ENCODE data around the gene F2.
"Not testable (repeated sequence)": the region's sequence is repeated elsewhere in the genome, so short reads cannot be mapped to it uniquely, and the experiment has no call there.

The F2 gene

DNA sequence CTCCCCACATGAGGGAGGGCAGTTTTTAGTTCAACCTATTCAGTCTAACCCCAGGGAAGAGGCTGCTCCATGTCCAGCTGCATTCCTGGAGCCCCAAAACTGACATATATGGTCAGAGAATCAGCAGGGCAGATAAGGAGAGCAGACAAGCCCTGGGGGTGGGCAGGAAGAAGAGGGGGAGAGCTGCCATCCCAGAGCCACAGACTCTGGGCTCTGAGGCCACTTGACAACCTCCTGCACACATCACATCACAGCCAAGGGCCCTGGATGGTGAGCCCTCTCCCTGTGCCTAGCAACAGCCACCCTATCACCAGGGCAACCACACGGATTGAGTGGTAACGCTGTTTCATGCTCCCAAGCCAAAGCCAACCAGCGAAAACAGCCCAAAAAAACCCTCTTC is 21.7 kb upstream of the F2 start:
- ATAC-seq: no peak
- Mint-ChIP-seq H3K9me3 (no peaks in the 10 kb centered on the region), H3K36me3 (peaks cover 31% of the 10 kb centered on the region), H3K27me3 (no peaks in the 10 kb centered on the region), H3K4me1 (peaks cover 37% of the 10 kb centered on the region), H3K4me3 (no peak overlapping the region), H3K27ac (peak overlapping the region; percentile 12)

DNA sequence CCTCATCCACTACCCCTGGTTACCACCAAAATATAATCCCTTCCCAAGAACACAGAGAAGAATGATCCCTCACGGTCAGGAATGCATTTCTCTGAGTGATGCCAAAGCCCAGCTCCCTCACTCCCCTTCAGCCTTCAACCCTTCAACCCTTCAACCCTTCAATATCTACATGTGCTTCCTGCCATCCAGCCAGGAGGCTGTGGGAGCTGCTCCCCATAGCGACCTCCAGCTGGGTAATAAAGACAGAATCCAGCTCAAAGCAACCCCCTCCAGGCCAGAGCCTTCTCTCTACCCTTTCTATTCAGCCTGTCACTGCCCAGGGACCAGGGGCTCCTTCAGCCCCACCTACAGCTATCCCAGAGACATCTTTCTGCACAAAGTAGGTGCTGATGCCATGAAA is 21.3 kb upstream of the F2 start:
- peaks cover 35% of the 10 kb centered on the region for H3K36me3 Mint-ChIP-seq
- H3K27ac Mint-ChIP-seq: peak overlapping the region; percentile 12
- H3K9me3 Mint-ChIP-seq: no peaks in the 10 kb centered on the region
- peaks cover 42% of the 10 kb centered on the region for H3K4me1 Mint-ChIP-seq
- H3K27me3 Mint-ChIP-seq: no peaks in the 10 kb centered on the region
- H3K4me3 Mint-ChIP-seq: no peak overlapping the region
- ATAC-seq: no peak

DNA sequence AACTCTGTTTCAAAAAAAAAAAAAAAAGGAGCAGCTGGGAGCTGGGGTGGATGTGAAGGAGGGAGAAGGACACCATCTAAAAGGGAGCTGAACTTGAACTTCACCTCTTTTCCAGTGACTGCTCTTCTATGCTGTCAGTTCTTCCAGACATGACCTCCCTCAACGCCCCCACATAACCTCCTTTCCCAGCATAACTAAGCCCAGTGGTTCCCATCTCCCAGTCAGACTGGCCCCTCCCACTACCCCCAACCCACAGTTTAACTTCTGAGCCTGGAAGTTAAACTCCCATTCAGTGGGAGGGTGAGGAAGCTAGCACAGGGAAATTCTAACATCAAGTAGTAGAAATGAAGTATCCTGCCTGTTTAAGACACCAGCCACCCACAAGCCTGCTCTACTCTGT is 20.4 kb upstream of the F2 start:
- Mint-ChIP-seq H3K4me1 (peaks cover 45% of the 10 kb centered on the region), H3K27ac (peak overlapping the region; percentile 83), H3K36me3 (peaks cover 43% of the 10 kb centered on the region), H3K27me3 (no peaks in the 10 kb centered on the region), H3K4me3 (no peak overlapping the region), H3K9me3 (no peaks in the 10 kb centered on the region)
- no peak for ATAC-seq

DNA sequence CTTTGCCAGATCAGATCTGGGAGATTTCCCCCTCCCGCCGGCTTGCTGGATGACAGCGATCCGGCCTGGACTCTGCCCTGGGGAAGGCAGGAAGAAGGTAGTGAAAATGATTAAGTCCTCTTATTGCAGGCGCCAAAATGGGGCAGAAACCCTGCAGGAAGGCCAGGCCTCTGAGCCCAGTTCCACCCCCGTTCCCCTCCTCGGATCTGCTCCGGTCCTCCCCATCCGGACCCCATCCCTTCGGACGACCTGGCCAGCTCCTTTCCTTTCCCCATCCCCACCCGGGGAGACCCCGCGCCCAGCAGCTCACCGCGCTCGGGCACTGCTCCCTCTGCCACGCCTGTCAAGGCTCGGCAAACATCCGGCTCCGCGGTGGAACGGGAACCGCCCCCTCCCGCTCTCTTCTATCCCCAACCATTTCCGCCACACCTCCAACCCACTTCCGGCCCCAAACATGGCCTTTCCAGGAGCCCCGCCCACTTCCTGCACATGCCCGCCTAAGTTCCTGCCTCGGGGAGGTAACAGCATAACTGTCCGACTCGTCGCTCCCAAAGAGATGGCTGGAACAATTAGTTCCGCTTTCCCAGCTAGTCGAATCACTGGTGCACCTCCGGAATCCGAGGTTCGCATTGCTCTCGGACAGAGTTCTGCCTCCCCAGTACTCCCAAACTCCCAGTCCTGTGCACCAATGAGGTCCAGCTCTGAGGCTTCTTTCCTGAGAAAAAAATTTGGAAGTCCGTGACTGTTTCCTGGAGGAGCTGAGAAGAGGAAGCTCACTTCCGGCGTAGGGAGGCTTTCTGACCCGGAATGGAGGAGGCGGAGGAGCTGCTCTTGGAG is 18.6 kb upstream of the F2 start, which contains the start of the genes ARHGAP1 and ZNF408:
Gene ARHGAP1 (minus strand): TSS at position 379 of the 837 bp plus-strand sequence. CDS start 4,512 bp downstream, outside the sequence.
Gene ZNF408 (plus strand): TSS at position 791 of the 837 bp plus-strand sequence. CDS start 17 bp downstream, at position 808.
- Mint-ChIP-seq H3K4me3 (peak within 1 kb of the TSS; percentile 96), H3K27ac (peak within 1 kb of the TSS; percentile 83), H3K9me3 (no peaks in the 10 kb centered on the region), H3K36me3 (peaks cover 41% of the 10 kb centered on the region), H3K4me1 (peaks cover 45% of the 10 kb centered on the region), H3K27me3 (no peaks in the 10 kb centered on the region)
- peak; percentile 96 for ATAC-seq

DNA sequence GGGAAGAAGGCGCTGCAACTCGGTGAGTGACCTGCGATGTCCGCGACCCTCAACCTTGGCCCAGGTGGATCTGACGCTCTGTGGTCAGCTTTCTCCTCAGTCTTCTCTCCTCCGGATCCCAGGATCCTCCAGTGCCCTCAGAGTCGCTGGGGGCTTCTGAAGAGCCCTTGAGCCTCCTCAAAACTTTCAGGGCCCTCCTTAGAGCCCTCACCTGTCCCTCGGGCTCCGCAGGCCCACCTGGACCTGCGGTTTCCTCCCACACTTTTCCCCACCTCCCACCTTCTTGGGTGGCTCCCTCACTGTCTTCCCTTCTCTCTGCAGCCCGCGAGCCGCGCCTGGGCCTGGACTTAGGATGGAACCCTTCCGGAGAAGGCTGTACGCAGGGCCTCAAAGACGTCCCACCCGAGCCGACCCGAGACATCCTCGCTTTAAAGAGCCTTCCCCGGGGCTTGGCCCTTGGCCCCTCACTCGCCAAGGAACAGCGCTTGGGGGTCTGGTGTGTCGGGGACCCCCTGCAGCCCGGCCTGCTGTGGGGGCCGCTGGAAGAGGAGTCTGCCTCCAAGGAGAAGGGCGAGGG is 17.8 kb upstream of the F2 start:
- Mint-ChIP-seq H3K4me3 (peak overlapping the region; percentile 96), H3K4me1 (peaks cover 42% of the 10 kb centered on the region), H3K36me3 (peaks cover 39% of the 10 kb centered on the region), H3K27ac (peak overlapping the region; percentile 83), H3K9me3 (no peaks in the 10 kb centered on the region), H3K27me3 (no peaks in the 10 kb centered on the region)
- ATAC-seq: no peak

DNA sequence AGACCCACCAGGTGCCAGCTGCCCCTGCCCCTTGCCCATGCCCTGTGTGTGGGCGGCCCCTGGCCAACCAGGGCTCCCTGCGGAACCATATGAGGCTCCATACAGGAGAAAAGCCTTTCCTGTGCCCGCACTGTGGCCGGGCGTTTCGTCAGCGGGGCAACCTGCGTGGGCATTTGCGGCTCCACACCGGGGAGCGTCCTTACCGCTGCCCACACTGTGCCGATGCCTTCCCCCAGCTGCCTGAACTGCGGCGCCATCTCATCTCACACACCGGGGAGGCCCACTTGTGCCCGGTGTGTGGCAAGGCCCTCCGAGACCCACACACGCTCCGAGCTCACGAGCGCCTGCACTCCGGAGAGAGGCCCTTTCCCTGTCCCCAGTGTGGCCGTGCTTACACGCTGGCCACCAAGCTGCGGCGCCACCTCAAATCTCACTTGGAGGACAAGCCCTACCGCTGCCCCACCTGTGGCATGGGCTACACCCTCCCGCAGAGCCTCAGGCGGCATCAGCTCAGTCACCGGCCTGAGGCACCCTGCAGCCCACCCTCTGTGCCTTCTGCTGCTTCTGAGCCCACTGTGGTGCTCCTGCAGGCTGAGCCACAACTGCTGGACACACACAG is 13.8 kb upstream of the F2 start:
- H3K4me3 Mint-ChIP-seq: no peak overlapping the region

DNA sequence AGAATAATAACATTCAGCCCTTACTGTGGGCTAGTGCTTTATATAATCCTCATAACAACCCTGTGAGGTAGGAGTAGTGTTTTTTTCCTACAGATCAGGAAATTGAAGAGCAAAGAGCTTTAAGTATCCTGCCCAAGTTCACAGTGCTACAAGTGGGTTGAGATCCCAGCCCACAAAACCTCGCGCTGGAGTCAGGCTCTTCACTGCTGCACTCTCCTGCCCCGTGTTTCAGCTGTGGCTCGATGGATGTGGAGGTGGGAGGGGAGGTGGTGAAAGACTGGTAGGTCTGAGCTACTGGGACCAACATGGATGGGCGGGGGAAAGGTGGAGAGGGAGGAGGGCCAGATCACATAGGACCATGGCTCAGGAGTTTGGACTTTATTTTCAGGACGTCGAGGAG is 12.1 kb upstream of the F2 start:
- Mint-ChIP-seq H3K4me1 (peaks cover 11% of the 10 kb centered on the region), H3K36me3 (peaks cover 48% of the 10 kb centered on the region), H3K27me3 (no peaks in the 10 kb centered on the region), H3K4me3 (no peak overlapping the region), H3K9me3 (no peaks in the 10 kb centered on the region), H3K27ac (no peak overlapping the region)
- ATAC-seq: no peak

More for the DNA sequence above, 13.8 kb upstream of the F2 start:
- peaks cover 18% of the 10 kb centered on the region for H3K4me1 Mint-ChIP-seq
- no peaks in the 10 kb centered on the region for H3K27me3 Mint-ChIP-seq
- no peak overlapping the region for H3K27ac Mint-ChIP-seq
- H3K9me3 Mint-ChIP-seq: no peaks in the 10 kb centered on the region
- ATAC-seq: no peak
- H3K36me3 Mint-ChIP-seq: peaks cover 55% of the 10 kb centered on the region

DNA sequence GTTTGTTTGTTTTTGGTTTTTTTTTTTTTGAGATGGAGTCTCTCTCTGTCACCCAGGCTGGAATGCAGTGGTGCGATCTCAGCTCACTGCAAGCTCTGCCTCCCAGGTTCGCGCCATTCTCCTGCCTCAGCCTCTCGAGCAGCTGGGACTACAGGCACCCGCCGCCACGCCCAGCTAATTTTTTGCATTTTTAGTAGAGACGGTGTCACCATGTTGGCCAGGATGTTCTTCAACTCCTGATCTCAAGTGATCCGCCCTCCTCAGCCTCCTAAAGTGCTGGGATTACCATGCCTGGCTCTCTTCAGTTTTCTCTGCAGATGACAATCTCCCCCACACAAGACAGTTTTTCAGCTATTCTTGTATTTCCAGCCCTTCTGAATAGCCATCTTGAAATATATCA is 9.7 kb upstream of the F2 start:
- H3K9me3 Mint-ChIP-seq, ATAC-seq, H3K4me1 Mint-ChIP-seq, H3K4me3 Mint-ChIP-seq, H3K27ac Mint-ChIP-seq, H3K27me3 Mint-ChIP-seq: not testable (repeated sequence)
- peaks cover 28% of the 10 kb centered on the region for H3K36me3 Mint-ChIP-seq

DNA sequence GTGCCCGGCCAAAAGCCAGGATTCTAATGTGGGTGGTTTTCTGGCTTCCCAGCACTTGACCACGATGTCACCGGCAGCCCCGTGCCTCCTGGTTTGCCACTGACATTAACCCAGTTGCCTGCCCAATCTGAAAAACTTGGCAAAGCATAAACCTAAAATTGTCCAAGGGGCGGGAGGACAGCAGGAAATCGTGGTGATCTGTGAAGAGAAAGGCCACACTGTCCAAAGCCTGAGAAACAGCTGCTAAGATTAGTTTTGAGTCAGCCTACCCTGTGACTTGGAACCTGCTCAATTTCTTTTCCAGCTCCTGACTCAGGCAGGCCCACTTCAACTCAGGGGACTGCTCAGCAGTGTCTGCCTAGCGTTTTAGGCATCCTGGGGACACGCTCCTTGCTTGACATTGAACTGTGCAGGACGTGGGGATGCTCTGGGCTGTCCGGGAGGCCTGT is 8.2 kb upstream of the F2 start:
- no peak overlapping the region for H3K27ac Mint-ChIP-seq
- H3K36me3 Mint-ChIP-seq: peaks cover 18% of the 10 kb centered on the region
- H3K27me3 Mint-ChIP-seq: no peaks in the 10 kb centered on the region
- no peaks in the 10 kb centered on the region for H3K4me1 Mint-ChIP-seq
- ATAC-seq: no peak
- H3K9me3 Mint-ChIP-seq: no peaks in the 10 kb centered on the region
- no peak overlapping the region for H3K4me3 Mint-ChIP-seq

DNA sequence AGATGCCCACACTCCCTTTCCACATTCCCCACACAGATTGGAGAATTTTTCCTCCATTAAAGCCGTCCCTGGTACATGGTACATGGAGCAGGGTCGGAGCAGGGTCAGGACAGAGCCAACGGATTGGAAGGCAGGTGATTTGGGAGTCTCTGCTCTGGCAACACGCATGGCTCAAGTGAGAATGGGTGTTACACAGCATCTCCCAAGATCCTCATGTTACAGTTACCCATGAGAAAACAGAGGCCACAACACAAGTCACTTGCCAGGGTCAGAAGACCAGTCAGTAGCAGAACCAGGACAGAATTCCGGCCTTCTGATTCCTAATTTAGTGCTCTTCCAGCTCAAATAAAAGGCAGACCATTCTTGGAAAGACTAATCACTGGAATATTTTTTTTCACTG is 7.7 kb upstream of the F2 start:
- no peak overlapping the region for H3K27ac Mint-ChIP-seq
- no peak for ATAC-seq
- no peaks in the 10 kb centered on the region for H3K4me1 Mint-ChIP-seq

DNA sequence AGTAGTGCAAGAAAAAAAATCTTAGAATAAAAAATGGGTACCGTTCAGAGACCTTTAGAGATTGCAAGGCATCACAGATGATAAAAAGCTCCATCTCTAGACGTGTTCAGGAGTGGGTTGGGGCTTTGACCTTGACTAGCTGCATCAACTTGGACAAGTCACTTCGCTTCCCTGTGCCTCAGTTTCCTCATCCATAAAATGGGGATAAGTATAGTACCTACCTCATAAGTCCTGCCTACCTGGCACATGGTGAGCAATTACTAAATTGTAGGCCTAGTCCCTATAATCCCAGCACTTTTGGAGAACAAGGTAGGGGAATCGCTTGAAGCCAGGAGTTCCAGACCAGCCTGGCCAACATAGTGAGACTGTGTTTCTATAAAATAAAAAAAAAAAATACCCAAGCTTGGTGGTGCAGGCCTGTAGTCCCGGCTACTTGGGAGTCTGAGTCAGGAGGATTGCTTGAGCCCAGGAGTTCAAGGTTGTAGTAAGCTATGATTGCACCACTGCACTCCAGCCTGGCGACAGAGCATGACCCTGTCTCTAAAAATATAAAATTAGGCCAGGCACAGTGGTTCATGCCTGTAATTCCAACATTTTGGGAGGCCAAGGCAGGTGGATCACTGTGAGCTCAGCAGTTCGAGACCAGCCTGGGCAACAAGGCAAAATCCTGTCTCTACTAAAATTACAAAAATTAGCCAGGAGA is 6.0 kb upstream of the F2 start:
- H3K27me3 Mint-ChIP-seq: no peaks in the 10 kb centered on the region
- peaks cover under 1% of the 10 kb centered on the region for H3K36me3 Mint-ChIP-seq
- no peak overlapping the region for H3K4me3 Mint-ChIP-seq
- no peaks in the 10 kb centered on the region for H3K4me1 Mint-ChIP-seq
- H3K27ac Mint-ChIP-seq: no peak overlapping the region
- no peak for ATAC-seq
- H3K9me3 Mint-ChIP-seq: no peaks in the 10 kb centered on the region

More for the DNA sequence above, 7.7 kb upstream of the F2 start:
- no peak overlapping the region for H3K4me3 Mint-ChIP-seq
- peaks cover 18% of the 10 kb centered on the region for H3K36me3 Mint-ChIP-seq
- no peaks in the 10 kb centered on the region for H3K9me3 Mint-ChIP-seq
- H3K27me3 Mint-ChIP-seq: no peaks in the 10 kb centered on the region

DNA sequence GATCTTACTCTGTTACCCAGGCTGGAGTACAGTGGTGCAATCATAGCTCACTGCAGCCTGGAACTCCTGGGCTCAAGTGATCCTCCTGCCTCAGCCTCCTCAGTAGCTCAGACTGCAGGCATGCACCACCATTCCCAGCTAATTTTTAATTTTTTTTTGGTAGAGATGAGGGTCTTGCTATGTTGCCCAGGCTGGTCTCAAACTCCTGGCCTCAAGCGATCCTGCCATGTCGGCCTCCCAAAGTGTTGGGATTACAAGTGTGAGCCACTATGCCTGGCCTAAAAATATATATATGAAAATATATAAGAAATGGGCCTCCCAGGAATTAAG is 1.2 kb upstream of the F2 start:
- not testable (repeated sequence) for H3K36me3 Mint-ChIP-seq, H3K27me3 Mint-ChIP-seq, H3K4me1 Mint-ChIP-seq, H3K27ac Mint-ChIP-seq, H3K9me3 Mint-ChIP-seq, ATAC-seq, H3K4me3 Mint-ChIP-seq

DNA sequence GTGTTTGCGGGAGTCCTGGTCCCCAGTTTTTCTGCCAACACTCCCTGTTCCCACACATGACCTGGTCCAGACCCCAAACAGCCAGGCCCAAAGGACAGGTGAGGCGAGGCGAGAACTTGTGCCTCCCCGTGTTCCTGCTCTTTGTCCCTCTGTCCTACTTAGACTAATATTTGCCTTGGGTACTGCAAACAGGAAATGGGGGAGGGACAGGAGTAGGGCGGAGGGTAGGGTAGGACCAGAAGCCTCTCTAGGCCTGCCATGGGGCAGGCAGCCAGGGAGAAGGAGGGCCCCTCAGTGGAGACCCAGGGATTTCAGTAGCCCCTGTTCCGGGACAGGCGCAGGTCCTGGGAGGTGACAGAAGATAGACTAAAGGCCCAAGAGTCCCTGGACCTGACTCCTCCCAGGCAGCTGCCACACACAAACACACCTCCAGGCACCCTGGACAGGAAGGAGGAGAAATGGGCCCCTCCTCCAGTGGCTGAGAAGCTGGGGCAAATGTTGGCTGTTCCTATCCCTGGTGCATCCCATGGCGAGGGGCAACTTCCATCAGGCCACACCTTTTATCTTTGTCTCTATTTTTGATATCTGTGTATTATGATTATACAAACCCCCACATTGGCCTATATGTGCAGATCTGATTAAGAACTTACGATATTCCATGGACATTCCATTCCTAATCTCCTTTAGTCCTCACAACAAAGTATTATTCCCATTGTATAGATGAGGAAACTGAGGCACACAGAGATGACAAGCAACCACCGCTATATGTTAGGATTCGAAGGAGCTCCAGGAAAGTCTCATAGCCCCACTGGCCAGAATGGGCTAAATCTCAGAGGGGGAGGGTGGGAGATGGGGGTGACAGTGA is 626 bp upstream of the F2 start:
- H3K27me3 Mint-ChIP-seq: peaks cover 9% of the 10 kb centered on the region
- no peaks in the 10 kb centered on the region for H3K36me3 Mint-ChIP-seq
- no peak overlapping the region for H3K4me3 Mint-ChIP-seq
- no peaks in the 10 kb centered on the region for H3K4me1 Mint-ChIP-seq
- ATAC-seq: peak; percentile 13
- no peaks in the 10 kb centered on the region for H3K9me3 Mint-ChIP-seq
- H3K27ac Mint-ChIP-seq: no peak overlapping the region

DNA sequence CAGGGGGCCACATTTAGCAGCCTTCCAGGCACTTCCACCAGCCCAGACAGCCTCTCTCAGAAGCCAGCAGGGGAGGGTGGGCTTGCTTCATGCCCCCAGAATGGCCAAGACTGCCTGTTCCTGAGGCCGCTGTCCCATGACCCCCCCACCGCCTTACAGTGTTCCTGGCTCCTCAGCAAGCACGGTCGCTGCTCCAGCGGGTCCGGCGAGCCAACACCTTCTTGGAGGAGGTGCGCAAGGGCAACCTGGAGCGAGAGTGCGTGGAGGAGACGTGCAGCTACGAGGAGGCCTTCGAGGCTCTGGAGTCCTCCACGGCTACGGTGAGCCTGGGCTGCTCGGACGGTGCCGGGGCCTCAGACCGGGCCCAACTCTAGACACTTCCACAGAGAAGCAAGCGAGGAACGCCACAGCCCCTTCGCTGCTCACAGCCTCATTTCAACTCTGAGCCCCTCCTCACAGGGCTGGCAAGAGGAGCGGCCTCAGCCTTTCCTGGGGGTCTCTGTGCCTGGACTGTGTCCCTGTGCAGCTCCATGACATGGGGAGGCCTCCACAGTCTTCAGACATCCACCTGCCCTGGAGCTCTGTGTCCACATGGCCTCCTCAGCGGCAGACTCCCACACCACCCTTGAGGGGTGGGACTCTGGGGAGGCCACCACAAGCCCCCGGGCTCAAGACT is 668 bp downstream of the F2 start:
- Mint-ChIP-seq H3K9me3 (no peaks in the 10 kb centered on the region), H3K27ac (no peak overlapping the region), H3K36me3 (no peaks in the 10 kb centered on the region), H3K27me3 (peaks cover 9% of the 10 kb centered on the region), H3K4me1 (no peaks in the 10 kb centered on the region), H3K4me3 (no peak overlapping the region)
- no peak for ATAC-seq
